ENCODE data around the gene PRKN. TPM values are rescaled to one million over a fixed set of nuclear protein-coding genes. Genes with fewer than 3 reads are reported as not detected.

PRKN gene
- polyA plus RNA-seq, 1 donor from 2014 or later, result 1.2 TPM

- Histone ChIP-seq H3K4me3 (ENCODE audit: low read length) (no peak overlapping the region), H3K79me2 (replicated peaks; ENCODE audit: insufficient read depth, low read length) (no peaks in the 10 kb centered on the region), H3K4me2 (ENCODE audit: low read length) (no peak overlapping the region), H4K20me1 (ENCODE audit: insufficient read depth) (no peaks in the 10 kb centered on the region), H3K27ac (ENCODE audit: low read length) (no peak overlapping the region), H3K27me3 (ENCODE audit: insufficient read depth, low read depth, low read length) (no peaks in the 10 kb centered on the region), H3K9me3 (ENCODE audit: low read length) (no peaks in the 10 kb centered on the region), H3K9ac (ENCODE audit: low read length) (no peak overlapping the region), H3K9me2 (ENCODE audit: insufficient read depth, low read length) (no peaks in the 10 kb centered on the region), H3K36me3 (ENCODE audit: insufficient read depth, low read length) (no peaks in the 10 kb centered on the region), H2AFZ (ENCODE audit: low read depth, low read length) (no peak overlapping the region), H3F3A (ENCODE audit: insufficient read depth, low read length, poor library complexity, severe bottlenecking) (no peaks in the 10 kb centered on the region)
- TF ChIP-seq CTCF (IDR thresholded peaks at IDR 0.05; ENCODE audit: poor library complexity, severe bottlenecking) (no peak), EP300 (conservative IDR thresholded peaks at IDR 0.05; ENCODE audit: poor library complexity, severe bottlenecking) (no peak), REST (IDR thresholded peaks at IDR 0.05; ENCODE audit: borderline replicate concordance) (no peak), TAF1 (IDR thresholded peaks at IDR 0.05; ENCODE audit: low read depth) (no peak), SMC3 (conservative IDR thresholded peaks at IDR 0.05; ENCODE audit: poor library complexity) (no peak), EZH2 (IDR thresholded peaks at IDR 0.05; ENCODE audit: borderline replicate concordance, insufficient read depth, low read length, poor library complexity, severe bottlenecking) (no peak), RAD21 (conservative IDR thresholded peaks at IDR 0.05) (no peak), POLR2AphosphoS5 (IDR thresholded peaks at IDR 0.05) (no peak), MXI1 (conservative IDR thresholded peaks at IDR 0.05; ENCODE audit: poor library complexity, severe bottlenecking) (no peak)
Measured at GRCh38 chr6:161434350-161434749, 1293.2 kb downstream of the PRKN start.

GRCh38 chr6:161432546-161432945, 1295.0 kb downstream of the PRKN start:
- Histone ChIP-seq H3K4me3 (ENCODE audit: low read length) (no peak overlapping the region), H3K36me3 (ENCODE audit: insufficient read depth, low read length) (no peaks in the 10 kb centered on the region), H3K27ac (ENCODE audit: low read length) (no peak overlapping the region), H3K4me2 (ENCODE audit: low read length) (no peak overlapping the region), H3K79me2 (replicated peaks; ENCODE audit: insufficient read depth, low read length) (no peaks in the 10 kb centered on the region), H4K20me1 (ENCODE audit: insufficient read depth) (no peaks in the 10 kb centered on the region), H3K9me2 (ENCODE audit: insufficient read depth, low read length) (no peaks in the 10 kb centered on the region), H3K27me3 (ENCODE audit: insufficient read depth, low read depth, low read length) (no peaks in the 10 kb centered on the region), H3K9ac (ENCODE audit: low read length) (no peak overlapping the region), H3F3A (ENCODE audit: insufficient read depth, low read length, poor library complexity, severe bottlenecking) (no peaks in the 10 kb centered on the region), H3K9me3 (ENCODE audit: low read length) (no peaks in the 10 kb centered on the region), H2AFZ (ENCODE audit: low read depth, low read length) (no peak overlapping the region)
- TF ChIP-seq POLR2AphosphoS5 (IDR thresholded peaks at IDR 0.05) (no peak), TAF1 (IDR thresholded peaks at IDR 0.05; ENCODE audit: low read depth) (no peak), MXI1 (conservative IDR thresholded peaks at IDR 0.05; ENCODE audit: poor library complexity, severe bottlenecking) (no peak), REST (IDR thresholded peaks at IDR 0.05; ENCODE audit: borderline replicate concordance) (no peak), EZH2 (IDR thresholded peaks at IDR 0.05; ENCODE audit: borderline replicate concordance, insufficient read depth, low read length, poor library complexity, severe bottlenecking) (no peak), SMC3 (conservative IDR thresholded peaks at IDR 0.05; ENCODE audit: poor library complexity) (no peak), EP300 (conservative IDR thresholded peaks at IDR 0.05; ENCODE audit: poor library complexity, severe bottlenecking) (no peak), CTCF (IDR thresholded peaks at IDR 0.05; ENCODE audit: poor library complexity, severe bottlenecking) (no peak)

Data from neural cell (in vitro differentiated cells).